HEK293T (cell line): Measurements from ENCODE around the gene NDUFAF2.

Experiments used
- BHLHE40 ChIP-seq: fragments of 450-650 bp; IDR thresholded peaks from 2 replicates; pipeline ENCODE4 v1.6.1; 2016; ENCODE audit warnings: mild to moderate bottlenecking, moderate library complexity, borderline replicate concordance
- ELF4 ChIP-seq: fragments of 450-650 bp; IDR thresholded peaks from 2 replicates; pipeline ENCODE4 v1.6.1; 2017; ENCODE audit warnings: antibody characterized with exemption
- FOXK2 ChIP-seq: fragments of 450-650 bp; IDR thresholded peaks from 2 replicates; pipeline ENCODE4 v1.6.1; 2016; ENCODE audit warnings: mild to moderate bottlenecking
- SP1 ChIP-seq: fragments of 450-650 bp; IDR thresholded peaks from 2 replicates; pipeline ENCODE4 v1.6.1; 2017
- SUZ12 ChIP-seq: fragments of 450-650 bp; IDR thresholded peaks from 2 replicates; pipeline ENCODE4 v1.6.1; 2016; ENCODE audit warnings: mild to moderate bottlenecking
- TF ChIP-seq, protein P1 (sequence below): fragments of 450-650 bp; IDR thresholded peaks from 2 replicates; pipeline ENCODE4 v1.6.1; 2016

DNA sequence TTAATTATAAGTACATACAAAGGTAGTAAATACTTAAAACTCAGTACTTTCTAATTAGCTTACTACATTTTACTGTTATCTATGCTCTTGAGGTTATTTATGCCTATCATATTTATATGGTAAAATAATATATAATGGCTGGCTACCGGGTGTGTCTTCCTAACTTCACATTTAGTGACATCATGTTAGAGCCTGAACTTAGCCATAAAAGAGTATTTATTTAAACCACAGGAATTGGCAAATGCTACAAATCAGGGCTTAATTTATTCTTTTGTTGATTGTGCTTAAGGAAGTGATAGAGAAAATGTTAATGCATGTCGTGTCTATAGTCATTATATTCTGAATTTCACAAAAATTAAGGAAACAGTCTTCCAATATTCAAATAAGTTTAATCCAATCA is 73.1 kb downstream of the NDUFAF2 start:
- TF ChIP-seq SP1 (no peak), SUZ12 (no peak), BHLHE40 (no peak), ELF4 (no peak), FOXK2 (no peak)
- TF ChIP-seq, protein P1, sequence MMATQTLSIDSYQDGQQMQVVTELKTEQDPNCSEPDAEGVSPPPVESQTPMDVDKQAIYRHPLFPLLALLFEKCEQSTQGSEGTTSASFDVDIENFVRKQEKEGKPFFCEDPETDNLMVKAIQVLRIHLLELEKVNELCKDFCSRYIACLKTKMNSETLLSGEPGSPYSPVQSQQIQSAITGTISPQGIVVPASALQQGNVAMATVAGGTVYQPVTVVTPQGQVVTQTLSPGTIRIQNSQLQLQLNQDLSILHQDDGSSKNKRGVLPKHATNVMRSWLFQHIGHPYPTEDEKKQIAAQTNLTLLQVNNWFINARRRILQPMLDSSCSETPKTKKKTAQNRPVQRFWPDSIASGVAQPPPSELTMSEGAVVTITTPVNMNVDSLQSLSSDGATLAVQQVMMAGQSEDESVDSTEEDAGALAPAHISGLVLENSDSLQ: no peak
